Neuronal stem cell (in vitro differentiated cells): ENCODE results near the gene CPN2.

Source experiments
- DNase-seq: peaks from one replicate; pipeline ENCODE4 v3.0.0-alpha.2; 2013; ENCODE audit warnings: low spot score
- H2AFZ ChIP-seq: one replicate; pipeline ENCODE4 v1.6.1; 2013; ENCODE audit warnings: mild to moderate bottlenecking, low read length, inconsistent platforms
- H2AK5ac ChIP-seq: 2 replicates; pipeline ENCODE4 v1.6.1; 2013; ENCODE audit warnings: low read depth, mild to moderate bottlenecking, inconsistent platforms, low read length, moderate library complexity, mixed read lengths
- H2BK120ac ChIP-seq: 2 replicates; pipeline ENCODE4 v1.6.1; 2013; ENCODE audit warnings: low read depth, mild to moderate bottlenecking, inconsistent platforms, low read length, moderate library complexity, mixed read lengths
- H2BK12ac ChIP-seq: one replicate; pipeline ENCODE4 v1.6.1; 2013; ENCODE audit warnings: low read length, inconsistent platforms
- H2BK15ac ChIP-seq: 2 replicates; pipeline ENCODE4 v1.6.1; 2013; ENCODE audit warnings: mild to moderate bottlenecking, low read length, inconsistent platforms, mixed read lengths
- H2BK5ac ChIP-seq: one replicate; pipeline ENCODE4 v1.6.1; 2013; ENCODE audit warnings: inconsistent platforms, mild to moderate bottlenecking, low read length, moderate library complexity
- H3K14ac ChIP-seq: one replicate; pipeline ENCODE4 v1.6.1; 2013; ENCODE audit warnings: low read length, inconsistent platforms
- H3K18ac ChIP-seq: 2 replicates; pipeline ENCODE4 v1.6.1; 2013; ENCODE audit warnings: low read length, inconsistent platforms
- H3K23ac ChIP-seq: 2 replicates; pipeline ENCODE4 v1.6.1; 2013; ENCODE audit warnings: low read depth, mild to moderate bottlenecking, mixed read lengths, low read length, inconsistent platforms; ENCODE audit not compliant: poor library complexity
- H3K27ac ChIP-seq: replicated peaks from 3 replicates; pipeline ENCODE4 v1.5.1; 2013; ENCODE audit warnings: low read length, inconsistent platforms
- H3K27me3 ChIP-seq, 3 experiments: 2 replicates each; pipeline ENCODE4 v1.6.1; 2013; ENCODE audit warnings: low read length in 3 of 3, mild to moderate bottlenecking in 2 of 3, inconsistent platforms in 1 of 3, low read depth in 1 of 3, mixed read lengths in 1 of 3, moderate library complexity in 1 of 3; ENCODE audit not compliant: control insufficient read depth in 3 of 3, insufficient read depth in 3 of 3
- H3K36me3 ChIP-seq, 2 donors: replicated peaks in 1 of 2; 2 replicates each; pipeline ENCODE4 v1.6.1; 2013; ENCODE audit warnings: low read length in 2 of 2; ENCODE audit not compliant: control insufficient read depth in 2 of 2, insufficient read depth in 2 of 2
- H3K4ac ChIP-seq: 2 replicates; pipeline ENCODE4 v1.6.1; 2013; ENCODE audit warnings: inconsistent platforms, mild to moderate bottlenecking, low read length, moderate library complexity
- H3K4me1 ChIP-seq, 2 donors: 1 replicate in 1 of 2; 2 replicates in 1 of 2; pipeline ENCODE4 v1.6.1; 2013; ENCODE audit warnings: low read length in 2 of 2, low read depth in 1 of 2; ENCODE audit not compliant: control insufficient read depth in 2 of 2, insufficient read depth in 1 of 2
- H3K4me2 ChIP-seq: one replicate; pipeline ENCODE4 v1.6.1; 2013; ENCODE audit warnings: mild to moderate bottlenecking, low read length, inconsistent platforms; ENCODE audit not compliant: insufficient read depth, poor library complexity, severe bottlenecking
- H3K4me3 ChIP-seq, 2 donors: 2 replicates each; pipeline ENCODE4 v1.5.1; 2013; ENCODE audit warnings: low read length in 2 of 2, mild to moderate bottlenecking in 2 of 2, inconsistent platforms in 1 of 2, moderate library complexity in 1 of 2
- H3K79me1 ChIP-seq: one replicate; pipeline ENCODE4 v1.6.1; 2013; ENCODE audit warnings: low read depth, mild to moderate bottlenecking, inconsistent platforms, low read length, moderate library complexity
- H3K9ac ChIP-seq: one replicate; pipeline ENCODE4 v1.6.1; 2013; ENCODE audit warnings: mild to moderate bottlenecking, low read depth, low read length, inconsistent platforms; ENCODE audit not compliant: poor library complexity
- H3K9me3 ChIP-seq, 2 donors: replicated peaks in 1 of 2; 2 replicates each; pipeline versions ENCODE3 to v1.6.1; 2013; ENCODE audit warnings: low read length in 2 of 2, mild to moderate bottlenecking in 2 of 2, inconsistent platforms in 1 of 2, low read depth in 1 of 2, mixed read lengths in 1 of 2, moderate library complexity in 1 of 2; ENCODE audit not compliant: control insufficient read depth in 2 of 2, insufficient read depth in 1 of 2
- H4K8ac ChIP-seq: one replicate; pipeline ENCODE4 v1.6.1; 2013; ENCODE audit warnings: low read depth, mild to moderate bottlenecking, inconsistent platforms, low read length, moderate library complexity
- H4K91ac ChIP-seq: one replicate; pipeline ENCODE4 v1.6.1; 2013; ENCODE audit warnings: low read length, low read depth, mild to moderate bottlenecking, inconsistent platforms; ENCODE audit not compliant: poor library complexity
- WGBS, 2 donors: extraction: QIAGEN DNeasy Blood & Tissue Kit; methylation state at CpG; one replicate each; pipeline ENCODE4 v1.1.7; 2013; ENCODE audit warnings: missing lambda C conversion rate in 2 of 2, mixed read lengths in 1 of 2; ENCODE audit not compliant: insufficient read length in 2 of 2, insufficient replicate concordance in 1 of 2; ENCODE audit errors: extremely low coverage in 2 of 2; 5-methylcytosine and 5-hydroxymethylcytosine counted together

The CPN2 gene

DNA sequence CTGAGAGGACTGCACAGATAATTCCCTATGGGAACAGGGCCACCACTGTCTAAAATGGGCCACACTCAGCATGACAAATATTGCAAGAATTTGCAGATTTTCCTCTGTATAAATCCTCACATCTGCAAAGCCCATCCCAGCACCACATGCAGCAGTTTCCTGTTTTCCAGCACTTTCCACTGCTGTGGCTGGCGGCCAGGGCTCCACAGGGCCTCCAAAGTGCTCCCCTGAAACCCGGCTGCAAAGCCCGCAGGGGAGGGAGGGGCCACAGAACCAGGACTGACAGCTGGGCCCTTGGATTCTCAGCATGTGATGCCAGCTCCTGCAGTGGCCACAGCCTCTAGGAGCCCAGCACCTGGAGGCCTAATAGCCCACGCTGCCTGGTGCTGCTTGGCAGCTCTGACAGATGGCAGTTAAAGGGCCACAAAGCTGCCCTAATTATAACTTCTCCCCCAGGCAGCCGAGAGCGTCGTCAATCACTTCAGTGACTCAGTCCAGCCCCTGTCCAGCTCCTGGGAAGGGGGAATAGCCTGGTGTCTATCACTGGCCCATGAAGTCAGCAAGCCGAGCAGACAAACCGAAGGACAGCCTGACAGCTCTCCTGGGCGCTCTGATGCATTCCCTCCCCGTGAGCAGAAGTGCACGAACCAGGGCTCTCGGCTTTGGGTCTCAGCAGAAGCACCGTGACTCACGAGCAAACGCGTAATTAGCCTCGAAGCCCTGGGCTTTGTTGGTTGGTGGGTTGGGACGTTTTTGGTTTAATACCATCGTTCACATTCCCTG lies 13.7 kb upstream of the CPN2 start:
- H2BK15ac ChIP-seq, result peak overlapping the region; percentile 24
- no peak overlapping the region for H4K91ac ChIP-seq
- H3K4me3 ChIP-seq, result no peak overlapping the region
- no peak overlapping the region for H2BK12ac ChIP-seq
- no peak overlapping the region for H2BK120ac ChIP-seq
- H3K79me1 ChIP-seq, result no peaks in the 10 kb centered on the region
- no CpG with 5 or more reads among the region's 20 CpGs for WGBS, 2 donors
- H4K8ac ChIP-seq, result no peak overlapping the region
- peaks cover 0 to 4% of the 10 kb centered on the region in 2 donors for H3K9me3 ChIP-seq
- peak overlapping the region; percentile 25 for H2AFZ ChIP-seq
- peaks cover 9 to 24% of the 10 kb centered on the region in 2 donors for H3K4me1 ChIP-seq
- H3K23ac ChIP-seq, result peak overlapping the region; percentile 9
- H3K27me3 ChIP-seq, result peaks cover 0 to 78% (median 3%) of the 10 kb centered on the region in 3 experiments
- H2BK5ac ChIP-seq, result no peak overlapping the region
- no peak overlapping the region for H3K27ac ChIP-seq
- no peak overlapping the region for H3K14ac ChIP-seq
- H3K4me2 ChIP-seq, result no peak overlapping the region
- H3K18ac ChIP-seq, result peak overlapping the region; percentile 64
- H2AK5ac ChIP-seq, result no peak overlapping the region
- no peak overlapping the region for H3K4ac ChIP-seq
- no peak for DNase-seq
- H3K9ac ChIP-seq, result peak overlapping the region; percentile 12
- H3K36me3 ChIP-seq, result no peaks in the 10 kb centered on the region

DNA sequence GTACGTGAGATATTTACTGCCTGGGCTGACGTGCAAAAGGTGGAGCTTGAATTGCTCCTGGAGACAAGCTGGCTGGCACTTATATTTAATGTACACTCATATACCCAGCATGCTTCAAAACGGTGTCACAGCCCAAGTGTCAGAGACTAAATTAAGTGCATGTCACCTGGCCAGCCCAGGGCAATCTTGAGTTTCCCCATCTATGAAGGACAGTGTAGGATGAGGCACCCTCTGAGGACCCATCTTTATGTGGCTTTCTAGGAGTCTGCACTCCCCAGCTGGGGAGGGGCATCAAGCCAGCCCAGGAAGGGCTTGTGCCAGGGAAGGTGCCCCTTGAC lies 13.2 kb upstream of the CPN2 start:
- Histone ChIP-seq H4K8ac (no peak overlapping the region), H3K18ac (no peak overlapping the region), H2BK120ac (no peak overlapping the region), H3K9me3 (peaks cover 0 to 4% of the 10 kb centered on the region in 2 donors), H2BK12ac (no peak overlapping the region), H3K4me3 (no peak overlapping the region), H2BK15ac (no peak overlapping the region), H4K91ac (no peak overlapping the region), H3K27me3 (peaks cover 0 to 73% (median 1%) of the 10 kb centered on the region in 3 experiments), H3K23ac (no peak overlapping the region), H3K9ac (no peak overlapping the region), H3K4me1 (peaks cover 7 to 20% of the 10 kb centered on the region in 2 donors), H3K79me1 (no peaks in the 10 kb centered on the region), H3K27ac (no peak overlapping the region), H3K4ac (no peak overlapping the region), H2AK5ac (no peak overlapping the region), H3K36me3 (no peaks in the 10 kb centered on the region), H2AFZ (no peak overlapping the region), H3K4me2 (no peak overlapping the region), H3K14ac (no peak overlapping the region), H2BK5ac (no peak overlapping the region)
- DNase-seq, result no peak
- WGBS, 2 donors, result no CpG with 5 or more reads among the region's 3 CpGs

DNA sequence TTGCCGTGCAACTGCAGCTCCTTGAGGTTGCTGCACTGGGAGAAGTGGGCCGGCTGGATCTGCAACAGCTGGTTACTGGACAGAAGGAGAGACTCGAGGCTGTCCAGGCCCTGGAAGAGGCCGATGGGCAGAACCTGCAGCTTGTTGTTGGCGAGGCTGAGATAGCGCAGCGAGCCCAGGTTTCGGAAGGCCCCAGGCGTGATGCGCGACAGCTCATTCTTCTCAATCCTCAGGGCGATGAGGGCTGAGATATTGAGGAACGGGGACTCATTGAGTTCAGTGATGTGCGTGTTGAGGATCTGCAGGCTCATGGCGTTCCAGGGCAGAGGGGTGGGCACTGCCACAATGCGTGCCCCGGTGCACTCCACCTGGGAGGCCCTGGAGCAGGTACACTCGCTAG lies 9.4 kb upstream of the CPN2 start:
- DNase-seq, result no peak
- Histone ChIP-seq H3K27me3 (peaks cover 0 to 70% (median 0%) of the 10 kb centered on the region in 3 experiments), H3K9me3 (peaks cover 0 to 4% of the 10 kb centered on the region in 2 donors), H4K91ac (no peak overlapping the region), H3K18ac (no peak overlapping the region), H3K79me1 (no peaks in the 10 kb centered on the region), H2BK12ac (no peak overlapping the region), H3K23ac (peak overlapping the region; percentile 56), H2BK5ac (no peak overlapping the region), H3K4me2 (no peak overlapping the region), H3K9ac (peak overlapping the region; percentile 18), H2AFZ (no peak overlapping the region), H2AK5ac (peak overlapping the region; percentile 34), H3K27ac (no peak overlapping the region), H2BK15ac (no peak overlapping the region), H3K36me3 (no peaks in the 10 kb centered on the region), H4K8ac (no peak overlapping the region), H3K4me1 (peaks cover 7 to 14% of the 10 kb centered on the region in 2 donors), H3K4ac (no peak overlapping the region), H3K4me3 (no peak overlapping the region), H2BK120ac (no peak overlapping the region), H3K14ac (no peak overlapping the region)
- no CpG with 5 or more reads among the region's 18 CpGs for whole genome bisulfite sequencing, 2 donors

DNA sequence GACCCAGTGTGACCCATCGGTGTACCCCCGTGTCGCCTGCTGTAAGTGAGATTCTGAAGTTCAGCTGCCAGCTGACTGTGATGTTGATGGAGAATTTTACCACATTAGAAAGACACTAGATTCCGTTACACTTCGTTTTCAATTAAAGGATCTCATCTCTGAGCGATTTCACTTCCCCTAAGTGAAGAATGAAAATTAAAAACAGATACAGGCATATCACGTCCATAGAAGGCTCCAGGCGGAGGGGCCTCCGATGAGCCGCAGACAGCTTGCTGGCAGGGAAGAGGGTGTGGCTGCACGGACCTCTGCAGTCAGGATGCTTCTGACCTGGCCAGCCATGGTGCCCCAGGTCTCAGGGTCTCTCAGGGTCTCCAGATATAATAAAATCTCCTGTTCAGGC lies 6.6 kb upstream of the CPN2 start:
- no peak overlapping the region for H2AFZ ChIP-seq
- no peak overlapping the region for H3K27ac ChIP-seq
- H3K79me1 ChIP-seq, result no peaks in the 10 kb centered on the region
- no peak overlapping the region for H3K4me3 ChIP-seq
- peaks cover 0 to 58% (median 0%) of the 10 kb centered on the region in 3 experiments for H3K27me3 ChIP-seq
- H3K4ac ChIP-seq, result peak overlapping the region; percentile 79
- no peak overlapping the region for H2AK5ac ChIP-seq
- no peak overlapping the region for H2BK15ac ChIP-seq
- no peak overlapping the region for H3K4me2 ChIP-seq
- H2BK5ac ChIP-seq, result no peak overlapping the region
- DNase-seq, result no peak
- peaks cover 0 to 5% of the 10 kb centered on the region in 2 donors for H3K4me1 ChIP-seq
- no peak overlapping the region for H3K14ac ChIP-seq
- no peak overlapping the region for H2BK120ac ChIP-seq
- H2BK12ac ChIP-seq, result no peak overlapping the region
- no peak overlapping the region for H3K23ac ChIP-seq
- H3K18ac ChIP-seq, result no peak overlapping the region
- no CpG with 5 or more reads among the region's 11 CpGs for WGBS, 2 donors
- H3K36me3 ChIP-seq, result no peaks in the 10 kb centered on the region
- no peak overlapping the region for H4K8ac ChIP-seq
- H3K9ac ChIP-seq, result no peak overlapping the region
- H3K9me3 ChIP-seq, result peaks cover under 1 to 4% of the 10 kb centered on the region in 2 donors
- H4K91ac ChIP-seq, result no peak overlapping the region
